ENCODE measurements around the gene LCN9. TPM values are rescaled to one million over a fixed set of nuclear protein-coding genes. Genes with fewer than 3 reads are reported as not detected.
"Not testable (repeated sequence)": the region's sequence is repeated elsewhere in the genome, so short reads cannot be mapped to it uniquely, and the experiment has no call there.

Gene LCN9
- total RNA-seq, 4 donors from 2014 or later, result 1.4 TPM; not detected in 3

DNA sequence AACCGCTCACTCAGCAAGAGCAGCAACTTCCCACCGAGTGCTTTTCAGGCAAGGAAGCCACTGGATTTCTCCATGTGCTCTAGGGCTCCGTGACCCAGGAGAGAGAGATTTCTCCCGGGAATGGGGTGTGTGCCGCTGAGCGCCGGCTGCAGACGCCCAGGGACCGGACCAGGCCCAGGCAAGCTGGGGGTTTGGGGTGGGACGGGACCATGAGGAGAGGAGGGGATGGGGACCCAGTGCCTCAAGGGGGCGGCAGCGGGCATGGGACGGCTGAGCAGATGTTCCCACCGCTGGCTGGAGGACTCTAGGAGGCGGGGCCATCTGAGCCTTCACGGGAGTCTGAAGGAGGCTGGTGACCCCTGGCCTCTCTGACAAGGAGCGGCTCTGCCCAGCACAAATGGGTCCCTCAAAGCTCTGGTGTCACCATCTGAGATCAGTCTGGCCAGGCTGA, 8.5 kb downstream of the LCN9 start:
- DNase-seq (ENCODE audit: low spot score) (no peak), ATAC-seq (ENCODE audit: low FRiP score) (no peak)
- TF ChIP-seq, protein P1, sequence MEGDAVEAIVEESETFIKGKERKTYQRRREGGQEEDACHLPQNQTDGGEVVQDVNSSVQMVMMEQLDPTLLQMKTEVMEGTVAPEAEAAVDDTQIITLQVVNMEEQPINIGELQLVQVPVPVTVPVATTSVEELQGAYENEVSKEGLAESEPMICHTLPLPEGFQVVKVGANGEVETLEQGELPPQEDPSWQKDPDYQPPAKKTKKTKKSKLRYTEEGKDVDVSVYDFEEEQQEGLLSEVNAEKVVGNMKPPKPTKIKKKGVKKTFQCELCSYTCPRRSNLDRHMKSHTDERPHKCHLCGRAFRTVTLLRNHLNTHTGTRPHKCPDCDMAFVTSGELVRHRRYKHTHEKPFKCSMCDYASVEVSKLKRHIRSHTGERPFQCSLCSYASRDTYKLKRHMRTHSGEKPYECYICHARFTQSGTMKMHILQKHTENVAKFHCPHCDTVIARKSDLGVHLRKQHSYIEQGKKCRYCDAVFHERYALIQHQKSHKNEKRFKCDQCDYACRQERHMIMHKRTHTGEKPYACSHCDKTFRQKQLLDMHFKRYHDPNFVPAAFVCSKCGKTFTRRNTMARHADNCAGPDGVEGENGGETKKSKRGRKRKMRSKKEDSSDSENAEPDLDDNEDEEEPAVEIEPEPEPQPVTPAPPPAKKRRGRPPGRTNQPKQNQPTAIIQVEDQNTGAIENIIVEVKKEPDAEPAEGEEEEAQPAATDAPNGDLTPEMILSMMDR (IDR thresholded peaks at IDR 0.05), result no peak

DNA sequence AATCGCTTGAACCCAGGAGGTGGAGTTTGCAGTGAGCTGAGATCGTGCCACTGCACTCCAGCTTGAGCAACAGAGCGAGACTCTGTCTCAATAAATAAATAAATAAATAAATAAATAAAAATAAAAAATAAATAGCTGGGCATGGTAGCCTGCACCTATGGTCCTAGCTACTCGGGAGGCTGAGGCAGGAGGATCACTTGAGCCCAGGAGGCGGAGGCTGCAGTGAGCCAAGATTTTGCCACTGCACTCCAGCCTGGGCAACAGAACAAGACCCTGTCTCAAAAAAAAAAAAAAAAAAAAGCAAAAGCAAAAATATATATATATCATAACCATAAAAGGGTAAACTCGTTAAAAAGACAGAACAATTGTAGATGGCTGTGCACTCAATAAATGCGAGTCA, 9.7 kb downstream of the LCN9 start:
- not testable (repeated sequence) for DNase-seq (ENCODE audit: low spot score); ATAC-seq (ENCODE audit: low FRiP score)

DNA sequence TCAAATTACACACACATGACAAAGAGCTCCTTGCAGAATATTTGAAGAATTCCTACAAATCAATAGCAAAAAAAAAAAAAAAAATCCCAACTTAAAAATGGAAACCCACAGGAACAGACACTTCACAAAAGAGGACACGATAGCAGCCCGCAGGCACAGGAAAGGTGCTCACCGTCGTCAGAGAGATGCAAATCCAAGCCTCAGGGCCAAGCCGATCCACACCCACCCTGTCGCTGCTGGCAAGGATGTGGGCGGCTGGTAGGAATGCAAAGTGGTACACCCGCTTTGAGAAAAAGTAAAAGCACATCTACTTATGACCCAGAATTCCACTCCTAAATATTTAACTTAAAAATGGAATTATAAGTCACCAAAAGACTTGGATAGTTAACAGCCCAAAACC, 10.8 kb downstream of the LCN9 start:
- ATAC-seq (ENCODE audit: low FRiP score), result no peak
- DNase-seq (ENCODE audit: low spot score), result no peak
- TF ChIP-seq, protein P1 (IDR thresholded peaks at IDR 0.05), result no peak

DNA sequence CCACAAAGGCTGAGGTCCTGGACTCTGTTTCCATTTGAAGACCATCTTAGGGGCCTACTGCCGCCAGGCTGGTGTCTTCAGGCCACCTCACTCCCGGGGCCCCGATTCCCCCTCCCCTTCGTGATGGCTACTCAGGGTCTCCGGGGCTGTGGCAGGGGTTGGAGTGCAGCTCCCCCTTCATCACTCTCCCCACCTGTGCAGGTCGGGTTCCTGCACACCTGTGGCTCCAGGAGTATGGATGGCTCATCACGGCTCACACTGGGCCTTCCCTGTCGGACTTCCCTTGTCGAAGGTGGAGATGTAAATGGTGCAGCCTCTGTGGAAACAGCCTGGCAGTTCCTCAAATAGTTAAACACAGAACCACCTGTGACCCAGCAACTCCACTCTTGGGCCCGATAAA, 11.9 kb downstream of the LCN9 start:
- TF ChIP-seq, protein P1 (IDR thresholded peaks at IDR 0.05), result no peak
- no peak for DNase-seq (ENCODE audit: low spot score)
- no peak for ATAC-seq (ENCODE audit: low FRiP score)

DNA sequence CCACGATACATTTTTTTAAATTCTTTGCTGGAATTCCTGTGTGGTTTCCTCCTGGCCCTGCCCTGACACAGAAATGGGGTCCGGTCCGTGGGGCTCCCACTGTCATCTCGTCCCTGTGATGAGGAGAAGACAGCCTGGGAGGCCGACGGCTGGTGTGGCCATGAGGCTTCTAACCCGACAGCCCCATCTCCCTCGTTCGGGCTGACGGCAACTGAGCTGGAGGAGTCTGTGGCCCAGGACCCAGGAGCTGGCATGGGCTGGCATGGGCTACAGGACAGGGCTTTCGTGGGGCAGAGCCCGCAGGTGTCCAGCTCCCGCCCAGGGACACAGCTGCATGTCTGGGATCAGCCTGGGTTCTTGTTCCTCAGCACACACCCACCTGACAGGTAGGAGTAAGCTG, 13.8 kb downstream of the LCN9 start:
- DNase-seq (ENCODE audit: low spot score) (no peak), ATAC-seq (ENCODE audit: low FRiP score) (no peak)
- TF ChIP-seq, protein P1 (IDR thresholded peaks at IDR 0.05), result no peak

DNA sequence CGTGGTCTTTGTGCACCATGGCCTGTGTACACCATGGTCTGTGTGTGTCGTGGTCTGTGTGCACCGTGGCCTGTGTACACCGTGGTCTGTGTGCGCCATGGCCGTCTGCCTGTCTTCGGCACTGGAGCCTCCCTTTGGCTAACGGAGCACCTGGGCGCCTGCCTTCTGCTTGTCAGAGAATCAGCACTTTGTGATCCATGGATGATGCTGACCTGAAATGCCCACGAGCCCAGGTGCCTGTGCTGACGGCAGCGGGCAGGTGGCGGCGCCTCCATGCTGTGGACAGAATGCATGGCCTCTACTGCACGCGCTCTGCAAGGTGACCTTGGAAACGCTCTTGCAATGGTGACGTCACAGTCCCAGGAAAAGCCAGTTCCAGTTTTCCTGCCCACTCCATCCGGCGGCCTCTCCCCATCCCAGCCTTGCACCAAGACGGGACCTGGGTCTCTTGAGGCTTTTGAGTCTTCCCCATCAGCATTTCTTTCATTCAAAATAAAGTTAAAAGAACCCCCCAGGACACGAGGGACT, 14.6 kb downstream of the LCN9 start:
- TF ChIP-seq, protein P1 (IDR thresholded peaks at IDR 0.05), result no peak
- no peak for ATAC-seq (ENCODE audit: low FRiP score)
- no peak for DNase-seq (ENCODE audit: low spot score)

DNA sequence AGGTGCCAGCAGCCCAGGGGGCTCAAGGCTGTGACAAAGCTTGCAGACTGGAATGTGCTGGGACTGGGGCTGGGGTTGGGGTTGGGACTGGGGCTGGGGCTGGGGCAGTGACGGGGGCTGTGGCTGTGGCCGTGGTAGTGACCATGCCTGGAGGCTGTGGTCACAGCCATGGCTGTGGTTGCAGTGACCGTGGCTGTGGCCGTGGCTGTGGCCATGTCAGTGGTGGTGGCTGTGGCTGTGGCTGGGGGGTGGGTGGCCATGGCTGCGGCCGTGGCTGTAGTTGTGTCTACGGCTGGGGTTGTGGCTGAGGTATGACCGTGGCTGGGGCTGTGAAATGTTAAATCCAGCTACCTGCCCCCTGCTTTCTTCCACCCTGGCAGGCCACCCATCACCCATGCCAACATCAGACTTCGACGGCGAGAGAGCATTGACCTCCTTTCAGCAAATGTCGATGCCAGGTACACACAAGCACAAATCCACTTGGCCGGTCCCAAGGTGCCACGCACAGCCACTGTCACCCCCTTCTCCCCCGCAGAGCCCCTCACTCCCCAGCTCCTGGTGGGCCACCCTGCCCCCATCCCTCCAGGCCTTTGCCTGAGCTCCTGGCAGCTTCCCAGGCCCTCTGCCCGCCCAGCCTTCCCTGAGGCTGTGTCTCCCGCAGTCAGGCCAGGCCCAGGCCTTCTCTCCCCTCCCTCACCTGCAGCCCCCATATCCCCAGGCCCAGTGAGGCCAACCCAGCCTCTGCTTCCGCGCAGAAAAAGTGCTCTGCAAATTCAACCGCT, 15.3 kb downstream of the LCN9 start:
- DNase-seq (ENCODE audit: low spot score) (no peak), ATAC-seq (ENCODE audit: low FRiP score) (no peak)
- TF ChIP-seq, protein P1 (IDR thresholded peaks at IDR 0.05), result no peak
